Right atrium auricular region (tissue), 2 donors: ENCODE measurements around the gene SCN4B. TPM values are rescaled to one million over a fixed set of nuclear protein-coding genes. Genes with fewer than 3 reads are reported as not detected.

Experiments used
- DNase-seq: peaks from one replicate; pipeline ENCODE4 v3.0.0-alpha.2; 2019; ENCODE audit warnings: low spot score
- H3K27ac ChIP-seq, 2 donors: fragments of 200-600 bp; sonication (generic); 1 replicate in 1 of 2; 2 replicates in 1 of 2; pipeline ENCODE4 v1.5.1; 2016 to 2019
- H3K27me3 ChIP-seq, 2 donors: fragments of 200-600 bp; sonication (generic); one replicate each; pipeline versions ENCODE4 v1.5.1 to v1.6.0; 2017 to 2019
- H3K36me3 ChIP-seq: fragments of 200-600 bp; sonication (generic); one replicate; pipeline ENCODE4 v1.5.1; 2016
- H3K4me1 ChIP-seq, 2 donors: fragments of 200-600 bp; sonication (generic); one replicate each; pipeline versions ENCODE4 v1.5.1 to v1.6.0; 2017 to 2019
- H3K4me3 ChIP-seq, 2 donors: fragments of 200-600 bp; sonication (generic); 1 replicate in 1 of 2; 2 replicates in 1 of 2; pipeline ENCODE4 v1.5.1; 2017 to 2019; ENCODE audit warnings: mild to moderate bottlenecking in 1 of 2, moderate library complexity in 1 of 2
- H3K9me3 ChIP-seq, 2 donors: fragments of 200-600 bp; sonication (generic); one replicate each; pipeline ENCODE4 v1.5.1; 2019
- total RNA-seq, 2 donors: library from RNA; depleted of rRNA; stranded (reverse); fragments of >200 nt; gene quantifications; one replicate each; pipeline ENCODE4 v1.1.0, GENCODE V29; 2016
- TF ChIP-seq, protein P1 (sequence below), 2 donors: fragments of 200-600 bp; sonication (generic); IDR thresholded peaks; one replicate each; pipeline ENCODE4 v1.5.1; 2019; ENCODE audit warnings: antibody characterized with exemption in 2 of 2

The SCN4B gene
- total RNA-seq, 2 donors from 2014 or later: 2.5 to 11.8 TPM

DNA sequence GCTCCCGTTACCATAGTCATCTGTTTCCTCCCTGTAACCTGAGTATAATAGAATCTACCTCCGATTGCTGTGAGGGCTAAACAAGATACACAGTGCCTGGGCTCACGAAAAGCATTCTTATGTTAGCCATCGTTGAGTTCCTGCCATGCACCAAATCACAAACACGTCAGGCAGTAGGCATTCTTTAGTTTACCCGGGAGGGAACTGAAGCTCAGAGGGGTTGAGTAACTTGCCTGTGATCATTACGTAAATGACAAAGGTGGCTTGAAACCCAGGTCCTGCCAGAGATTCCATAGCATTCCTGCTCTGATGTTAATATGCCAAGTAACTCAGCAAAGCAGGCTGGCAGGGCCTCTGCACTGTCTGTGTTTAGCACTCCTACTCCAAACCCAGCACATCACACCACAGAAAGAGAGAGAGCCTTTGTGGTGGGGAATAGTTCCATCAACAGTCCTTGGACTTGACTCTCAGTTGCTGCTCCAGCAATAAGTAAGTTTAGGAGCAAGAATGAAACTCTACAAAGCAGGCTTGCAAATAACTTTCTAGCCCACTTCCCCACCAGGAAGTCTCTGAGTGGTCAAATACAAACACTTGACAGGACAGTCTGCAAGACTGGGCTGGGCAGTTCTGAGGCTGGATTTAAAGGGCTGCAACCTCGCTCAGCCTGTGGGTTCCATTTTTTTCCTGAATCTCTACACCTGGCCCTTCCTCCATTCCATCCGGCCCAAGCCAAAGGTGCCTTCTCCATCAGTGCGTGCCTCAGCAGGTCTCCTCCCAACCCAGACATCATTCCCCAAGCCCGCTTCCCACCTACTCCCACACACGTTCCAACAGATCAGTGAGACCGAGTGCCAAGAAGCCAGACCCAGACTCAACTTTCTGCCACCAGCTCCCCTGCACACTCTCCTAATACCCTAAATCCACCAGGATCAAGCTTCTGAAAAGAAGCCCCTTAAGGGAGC lies 22.7 kb upstream of the SCN4B start:
- TF ChIP-seq, protein P1, sequence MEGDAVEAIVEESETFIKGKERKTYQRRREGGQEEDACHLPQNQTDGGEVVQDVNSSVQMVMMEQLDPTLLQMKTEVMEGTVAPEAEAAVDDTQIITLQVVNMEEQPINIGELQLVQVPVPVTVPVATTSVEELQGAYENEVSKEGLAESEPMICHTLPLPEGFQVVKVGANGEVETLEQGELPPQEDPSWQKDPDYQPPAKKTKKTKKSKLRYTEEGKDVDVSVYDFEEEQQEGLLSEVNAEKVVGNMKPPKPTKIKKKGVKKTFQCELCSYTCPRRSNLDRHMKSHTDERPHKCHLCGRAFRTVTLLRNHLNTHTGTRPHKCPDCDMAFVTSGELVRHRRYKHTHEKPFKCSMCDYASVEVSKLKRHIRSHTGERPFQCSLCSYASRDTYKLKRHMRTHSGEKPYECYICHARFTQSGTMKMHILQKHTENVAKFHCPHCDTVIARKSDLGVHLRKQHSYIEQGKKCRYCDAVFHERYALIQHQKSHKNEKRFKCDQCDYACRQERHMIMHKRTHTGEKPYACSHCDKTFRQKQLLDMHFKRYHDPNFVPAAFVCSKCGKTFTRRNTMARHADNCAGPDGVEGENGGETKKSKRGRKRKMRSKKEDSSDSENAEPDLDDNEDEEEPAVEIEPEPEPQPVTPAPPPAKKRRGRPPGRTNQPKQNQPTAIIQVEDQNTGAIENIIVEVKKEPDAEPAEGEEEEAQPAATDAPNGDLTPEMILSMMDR (IDR thresholded peaks at IDR 0.05): no peak
- no peaks in the 10 kb centered on the region for H3K36me3 ChIP-seq
- H3K9me3 ChIP-seq: no peaks in the 10 kb centered on the region
- H3K4me1 ChIP-seq: peaks cover 0 to 23% of the 10 kb centered on the region in 2 donors
- no peak for DNase-seq
- no peaks in the 10 kb centered on the region for H3K27me3 ChIP-seq
- H3K27ac ChIP-seq: peak overlapping the region; percentile 78 to 92
- peak overlapping the region; percentile 47 to 55 for H3K4me3 ChIP-seq

DNA sequence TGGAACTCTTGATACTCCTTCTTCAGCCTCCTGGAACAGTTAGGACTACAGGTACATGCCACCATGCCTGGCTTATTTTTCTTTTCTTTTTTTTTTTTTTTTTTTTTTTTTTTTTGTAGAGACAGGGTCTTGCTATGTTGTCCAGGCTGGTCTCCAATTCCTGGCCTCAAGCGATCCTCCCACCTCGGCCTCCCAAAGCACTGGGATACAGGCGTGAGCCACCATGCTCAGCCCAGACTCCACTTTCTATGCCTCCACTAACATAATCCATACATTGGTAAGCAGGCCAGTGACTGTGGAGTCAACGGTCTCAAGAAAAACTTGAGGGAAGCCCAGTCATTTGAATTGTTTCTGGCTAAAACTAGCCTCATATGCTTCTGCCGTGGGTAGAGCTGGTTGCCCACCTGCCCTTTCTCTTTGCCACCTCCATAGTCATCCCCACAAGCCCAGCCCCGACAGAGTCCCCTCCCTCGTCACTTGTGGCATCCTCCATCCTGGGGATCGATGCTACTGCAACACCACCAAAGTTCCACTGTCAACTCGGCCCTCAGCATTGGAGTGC lies 21.5 kb upstream of the SCN4B start:
- Histone ChIP-seq H3K36me3 (no peaks in the 10 kb centered on the region), H3K9me3 (no peaks in the 10 kb centered on the region), H3K27ac (peak overlapping the region; percentile 78 to 92), H3K4me1 (peaks cover 0 to 16% of the 10 kb centered on the region in 2 donors), H3K4me3 (no peak overlapping the region), H3K27me3 (no peaks in the 10 kb centered on the region)
- TF ChIP-seq, protein P1 (IDR thresholded peaks at IDR 0.05): no peak
- DNase-seq: no peak

DNA sequence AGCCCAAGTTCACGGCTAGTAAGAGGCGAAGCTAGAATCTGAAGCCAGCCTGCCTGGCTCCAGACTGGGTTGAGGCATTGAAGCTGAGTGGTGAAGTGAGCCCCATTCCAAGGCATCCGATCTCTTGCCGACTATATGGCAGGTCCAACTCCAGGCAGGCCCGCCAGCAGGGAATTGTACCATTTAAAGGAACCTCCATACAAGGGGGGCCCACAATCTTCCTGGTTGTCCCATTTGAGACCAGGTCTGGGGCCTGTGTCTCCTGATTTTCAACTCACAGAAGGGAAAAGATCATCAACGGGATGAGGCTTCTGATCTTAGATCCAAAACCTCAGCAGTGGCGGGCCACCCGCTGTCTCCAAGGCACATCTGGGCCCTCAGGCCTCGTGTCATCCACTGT lies 19.7 kb upstream of the SCN4B start:
- Histone ChIP-seq H3K4me1 (peaks cover 0 to 16% of the 10 kb centered on the region in 2 donors), H3K36me3 (no peaks in the 10 kb centered on the region), H3K27ac (no peak overlapping the region), H3K27me3 (no peaks in the 10 kb centered on the region), H3K9me3 (no peaks in the 10 kb centered on the region), H3K4me3 (no peak overlapping the region)
- TF ChIP-seq, protein P1 (IDR thresholded peaks at IDR 0.05): no peak
- DNase-seq: no peak

DNA sequence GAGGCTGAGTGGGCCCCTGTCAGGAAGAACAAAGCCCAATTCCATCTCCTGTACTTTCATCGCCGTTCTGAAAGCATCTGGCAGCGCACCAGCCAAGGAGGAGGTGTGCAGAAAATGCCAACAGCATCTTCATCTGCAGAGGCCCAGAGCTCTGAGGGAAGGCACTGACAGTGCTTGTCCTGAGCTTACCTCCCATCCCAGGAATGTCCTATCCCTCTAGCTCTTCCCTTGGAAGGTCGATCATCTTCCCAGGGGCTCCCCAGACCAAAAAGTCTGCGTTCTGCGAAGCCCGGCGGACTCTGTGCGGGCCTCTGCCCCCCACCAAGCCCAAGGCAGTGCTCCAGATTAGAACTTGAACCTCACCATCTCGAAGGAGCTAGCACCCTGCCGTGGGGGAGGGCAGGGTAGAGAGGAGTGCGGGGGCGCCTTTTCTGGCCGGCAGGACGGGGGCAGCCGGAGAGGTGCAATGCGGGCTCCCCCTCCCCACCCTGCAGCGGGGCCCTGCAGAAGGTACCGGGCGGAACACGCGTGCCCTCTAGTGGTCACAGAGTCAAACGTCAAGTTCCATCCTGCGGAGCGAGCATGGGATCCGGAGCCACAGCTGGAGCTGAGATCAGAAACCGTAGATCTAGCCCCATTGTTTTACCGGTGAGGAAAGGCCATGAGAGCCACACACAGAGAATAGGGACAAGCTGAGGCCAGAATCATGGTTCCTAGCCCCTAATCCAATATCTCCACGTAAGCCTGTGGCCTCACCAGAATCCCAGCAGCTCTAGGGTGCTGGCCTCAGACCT lies 18.8 kb upstream of the SCN4B start:
- H3K4me1 ChIP-seq: peaks cover 0 to 16% of the 10 kb centered on the region in 2 donors
- no peaks in the 10 kb centered on the region for H3K27me3 ChIP-seq
- peak; percentile 77 for DNase-seq
- TF ChIP-seq, protein P1 (IDR thresholded peaks at IDR 0.05): peak; percentile 69 to 92
- H3K27ac ChIP-seq: no peak overlapping the region
- H3K36me3 ChIP-seq: no peaks in the 10 kb centered on the region
- H3K4me3 ChIP-seq: no peak overlapping the region
- H3K9me3 ChIP-seq: no peaks in the 10 kb centered on the region

DNA sequence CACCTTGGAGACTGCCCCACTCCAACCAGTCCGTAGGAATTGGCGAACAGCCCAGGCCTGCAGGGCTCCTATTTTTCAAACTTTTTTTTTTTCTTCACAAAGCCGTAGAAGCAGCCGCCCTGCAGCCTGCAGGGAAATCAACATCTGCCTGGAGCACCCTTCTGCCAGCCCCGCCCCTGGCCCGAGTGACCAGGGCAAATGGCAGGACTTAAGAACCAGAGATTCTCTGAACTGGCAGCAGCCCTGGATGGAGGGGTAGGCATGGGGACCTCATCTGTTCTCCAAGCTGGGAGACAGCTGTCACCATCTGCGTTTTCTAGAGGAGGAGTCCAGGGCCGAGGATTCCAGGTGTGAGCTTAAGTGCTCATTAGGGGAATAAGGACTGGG lies 18.3 kb upstream of the SCN4B start:
- H3K36me3 ChIP-seq: no peaks in the 10 kb centered on the region
- peaks cover 0 to 18% of the 10 kb centered on the region in 2 donors for H3K4me1 ChIP-seq
- no peak overlapping the region for H3K27ac ChIP-seq
- H3K9me3 ChIP-seq: no peaks in the 10 kb centered on the region
- no peak overlapping the region for H3K4me3 ChIP-seq
- no peak for DNase-seq
- no peaks in the 10 kb centered on the region for H3K27me3 ChIP-seq
- TF ChIP-seq, protein P1 (IDR thresholded peaks at IDR 0.05): no peak
